ENCODE measurements around the gene BEST1. TPM values are rescaled to one million over a fixed set of nuclear protein-coding genes. Genes with fewer than 3 reads are reported as not detected.

The BEST1 gene
- total and polyA plus RNA-seq, 2 of the 13 experiments (the other 11 are each of a cell fraction or from before 2014, with no cell fraction given) = 0.09 to 0.65 TPM

DNA sequence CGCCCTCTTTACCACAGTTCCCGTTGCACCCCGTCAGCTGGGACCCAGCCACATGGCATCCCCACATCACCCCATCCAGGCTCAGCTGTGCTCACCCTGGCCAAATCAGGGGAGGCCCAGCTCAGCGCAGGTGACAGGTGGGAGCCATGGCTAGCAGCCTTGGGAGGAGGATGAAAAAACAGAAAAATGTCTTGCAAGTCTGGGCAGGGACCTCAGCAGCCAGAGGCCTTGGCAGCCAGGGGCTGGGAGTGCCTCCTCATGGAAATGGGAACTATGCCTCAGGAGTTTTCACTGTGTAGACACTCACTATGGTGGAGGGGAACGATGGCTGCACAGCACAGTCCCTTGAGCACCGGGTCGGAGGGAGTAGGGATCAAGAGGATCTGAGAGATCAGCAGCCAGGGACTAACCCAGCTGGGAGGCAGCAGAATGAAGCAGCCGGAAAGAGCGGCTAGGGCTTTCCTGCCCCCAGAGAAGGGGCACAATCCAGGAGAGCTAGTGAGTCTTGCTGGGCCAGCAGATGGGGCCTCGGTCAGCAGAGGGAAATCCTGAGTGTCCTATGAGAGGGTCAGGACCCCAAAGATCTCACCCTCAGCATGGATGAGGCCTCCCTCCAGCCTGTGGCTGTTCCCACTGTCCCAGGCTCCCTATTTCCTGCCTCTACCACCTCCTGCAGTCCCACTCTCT, 23.5 kb downstream of the BEST1 start (continued):
- TF ChIP-seq ZNF318 (CRISPR knock-in tag; IDR thresholded peaks at IDR 0.05) (peak; percentile 37; the same call in 1 of the 2 replicates), ZNF572 (CRISPR knock-in tag; IDR thresholded peaks at IDR 0.05) (0 out of 2 replicates have a peak, but pooled peaks have one; percentile 58), ZNF343 (CRISPR knock-in tag; IDR thresholded peaks at IDR 0.05) (0 out of 2 replicates have a peak, but pooled peaks have one; percentile 23)
